SK-N-SH (cell line): ENCODE results near the gene OPHN1.

ENCODE experiments used
- CHD2 ChIP-seq: fragments of 150-350 bp; IDR thresholded peaks from 2 replicates; pipeline ENCODE4 v1.6.1; 2018; ENCODE audit warnings: low read length; ENCODE audit not compliant: partially characterized antibody
- CTCF ChIP-seq: fragments of 200-600 bp; sonication (generic); IDR thresholded peaks from 2 replicates; pipeline ENCODE4 v1.6.1; 2017; ENCODE audit warnings: antibody characterized with exemption, mild to moderate bottlenecking, moderate library complexity
- GABPA ChIP-seq: IDR thresholded peaks from 2 replicates; pipeline ENCODE4 v1.4.0; 2012; ENCODE audit warnings: low read depth, mild to moderate bottlenecking
- MAX ChIP-seq: IDR thresholded peaks from 2 replicates; pipeline ENCODE4 v1.4.0; 2012; ENCODE audit warnings: low read depth
- MXI1 ChIP-seq: IDR thresholded peaks from 2 replicates; pipeline ENCODE4 v1.6.1; 2012; ENCODE audit warnings: mild to moderate bottlenecking, low read depth, low read length, improper control_type of control experiment
- POLR2AphosphoS5 ChIP-seq: IDR thresholded peaks from 2 replicates; pipeline ENCODE4 v1.6.1; 2012; ENCODE audit warnings: low read depth, low read length
- RAD21 ChIP-seq: IDR thresholded peaks from 2 replicates; pipeline ENCODE4 v1.6.1; 2012; ENCODE audit warnings: mild to moderate bottlenecking, low read length
- REST ChIP-seq: IDR thresholded peaks from 2 replicates; pipeline ENCODE4 v1.6.1; 2012; ENCODE audit warnings: mild to moderate bottlenecking, low read depth, low read length, moderate library complexity
- YY1 ChIP-seq: IDR thresholded peaks from 2 replicates; pipeline ENCODE4 v1.4.0; 2012; ENCODE audit warnings: low read depth, mild to moderate bottlenecking

- TF ChIP-seq CTCF = no peak
- TF ChIP-seq CHD2 = no peak
- TF ChIP-seq MAX = no peak
- TF ChIP-seq POLR2AphosphoS5 = no peak
- TF ChIP-seq RAD21 = no peak
- TF ChIP-seq GABPA = no peak
- no peak for TF ChIP-seq REST
- TF ChIP-seq MXI1 = no peak
- TF ChIP-seq YY1 = no peak
Observed at GRCh38 chrX:68180579-68180978, 252.7 kb downstream of the OPHN1 start.
